ENCODE measurements around the gene VTI1A. TPM values are rescaled to one million over a fixed set of nuclear protein-coding genes. Genes with fewer than 3 reads are reported as not detected.

Gene VTI1A
- total RNA-seq, 1 experiment from 2014 or later = 22.0 TPM

DNA sequence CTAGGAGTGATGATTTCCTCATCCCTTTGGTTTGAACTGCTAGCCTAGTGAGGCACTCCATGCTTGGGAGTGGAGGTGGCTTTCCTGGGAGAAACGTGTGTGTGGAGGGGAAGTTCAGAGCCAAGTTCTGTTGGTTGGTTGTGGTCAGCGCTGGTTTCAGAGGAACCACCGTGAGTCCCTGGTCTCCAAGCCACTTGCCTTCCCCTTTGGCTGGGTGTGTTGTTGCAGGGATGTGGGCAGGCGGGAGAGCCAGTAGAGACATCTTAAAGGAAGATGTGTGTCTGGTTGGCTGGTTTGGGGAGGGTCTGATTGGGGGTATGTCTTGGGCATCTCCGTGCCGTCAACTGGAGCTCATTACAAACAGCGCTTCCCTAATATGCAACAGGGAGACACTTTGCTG lies 372.2 kb downstream of the VTI1A start:
- Histone ChIP-seq H3K4ac (ENCODE audit: low read depth, low read length) (no peak overlapping the region), H3K23me2 (ENCODE audit: insufficient read length, low read depth, low read length, poor library complexity, severe bottlenecking) (no peaks in the 10 kb centered on the region), H2AFZ (ENCODE audit: low read length) (no peak overlapping the region), H2BK120ac (ENCODE audit: low read depth, low read length, poor library complexity, severe bottlenecking) (no peak overlapping the region), H3K4me1 (ENCODE audit: insufficient read depth, low read length) (peaks cover 2% of the 10 kb centered on the region), H4K5ac (ENCODE audit: insufficient read length, low read depth, low read length) (no peak overlapping the region), H3K14ac (ENCODE audit: insufficient read depth, low read length) (no peak overlapping the region), H2BK20ac (ENCODE audit: low read depth, low read length, poor library complexity, severe bottlenecking) (no peak overlapping the region), H2BK12ac (ENCODE audit: insufficient read length, low read depth, low read length) (no peak overlapping the region), H3K27ac (ENCODE audit: insufficient read length, low read depth, low read length) (no peak overlapping the region), H2AK5ac (ENCODE audit: insufficient read length, low read length) (no peak overlapping the region), H3K79me1 (ENCODE audit: insufficient read depth, low read depth, low read length, poor library complexity, severe bottlenecking) (no peaks in the 10 kb centered on the region), H4K20me1 (ENCODE audit: control insufficient read depth, insufficient read depth, insufficient read length) (no peaks in the 10 kb centered on the region), H2BK5ac (ENCODE audit: insufficient read length, low read length) (no peak overlapping the region), H4K8ac (replicated peaks; ENCODE audit: insufficient read length, low read depth, low read length) (no peak overlapping the region), H3K9ac (ENCODE audit: extremely low read depth, insufficient read length, low read length) (no peak overlapping the region), H3K4me2 (ENCODE audit: insufficient read depth, insufficient read length, low read length) (no peak overlapping the region), H3K18ac (ENCODE audit: insufficient read length, low read depth, low read length) (no peak overlapping the region), H3K56ac (ENCODE audit: insufficient read length, low read depth, low read length) (no peak overlapping the region), H3K9me3 (ENCODE audit: control insufficient read depth, low read depth, low read length) (no peaks in the 10 kb centered on the region), H2BK15ac (ENCODE audit: low read depth, low read length) (no peak overlapping the region), H3T11ph (ENCODE audit: low read length) (no peak overlapping the region), H3K79me2 (ENCODE audit: insufficient read depth, low read length) (no peaks in the 10 kb centered on the region), H3K23ac (ENCODE audit: insufficient read length, low read depth, low read length) (no peak overlapping the region), H4K91ac (ENCODE audit: insufficient read length, low read depth, low read length) (no peak overlapping the region), H3K27me3 (ENCODE audit: insufficient read depth, low read length) (no peaks in the 10 kb centered on the region)
- H3K9me3 Mint-ChIP-seq = no peaks in the 10 kb centered on the region
- H3K36me3 Mint-ChIP-seq (ENCODE audit: insufficient read depth in 1 of 3, low read depth in 3 of 3) = no peaks in the 10 kb centered on the region; a peak in 1 of 7 replicates
- no peak for TF ChIP-seq CTCF (conservative IDR thresholded peaks at IDR 0.05)
- peaks cover 6% of the 10 kb centered on the region for H3K27me3 Mint-ChIP-seq (ENCODE audit: low read depth)
- no peak overlapping the region for H3K27ac Mint-ChIP-seq
- WGBS (ENCODE audit: extremely low coverage, insufficient read length, low lambda C conversion rate) = no CpG with 5 or more reads among the region's 7 CpGs
- DNase-seq = no peak
- no peak overlapping the region for H3K4me3 Mint-ChIP-seq
- peaks cover 58 to 59% of the 10 kb centered on the region in 2 experiments for H3K4me1 Mint-ChIP-seq

Data from H9 (cell line).